AG04450 (cell line): ENCODE results near the gene LRRK1. TPM values are rescaled to one million over a fixed set of nuclear protein-coding genes. Genes with fewer than 3 reads are reported as not detected.

ENCODE experiments used
- CTCF ChIA-PET: fragments of 300-600, 350-600 bp; formaldehyde crosslinking; extraction: SDS; loops from one replicate; lab custom pipeline; 2022; ENCODE audit warnings: antibody characterized with exemption, inconsistent platforms; lab: Charles Lee
- POLR2A ChIA-PET: fragments of 350-600 bp; formaldehyde crosslinking; extraction: SDS; loops from one replicate; lab custom pipeline; 2021; ENCODE audit warnings: antibody characterized with exemption, inconsistent platforms; lab: Yijun Ruan, JAX
- DNase-seq: peaks from one replicate; pipeline ENCODE4 v3.0.0-alpha.2; 2011; ENCODE audit warnings: low read depth, low spot score
- H3K27ac ChIP-seq: one replicate; pipeline ENCODE4 v1.5.1; 2012; ENCODE audit warnings: low read depth, low read length, control low read depth
- H3K27me3 ChIP-seq: one replicate; pipeline ENCODE4 v1.6.0; 2012; ENCODE audit warnings: low read length; ENCODE audit not compliant: control insufficient read depth, insufficient read depth
- H3K4me3 ChIP-seq: 2 replicates; pipeline ENCODE4 v1.5.1; 2011; ENCODE audit warnings: mild to moderate bottlenecking, low read depth, low read length, control low read depth
- H3K9me3 ChIP-seq: 2 replicates; pipeline ENCODE4 v1.5.1; 2012; ENCODE audit warnings: low read length; ENCODE audit not compliant: control insufficient read depth, insufficient read depth
- polyA plus RNA-seq: library from polyadenylated mRNA; depleted of rRNA; stranded (reverse); fragments of >200 nt; gene quantifications from 2 replicates; pipeline ENCODE4 v1.2.3, GENCODE V29; 2011
- TF ChIP-seq, protein P1 (sequence below): IDR thresholded peaks from 2 replicates; pipeline ENCODE4 v1.5.1; 2011; ENCODE audit warnings: low read depth, low read length, control low read depth, inconsistent platforms

Gene LRRK1
- polyA plus RNA-seq, 1 experiment: 5.6 TPM

DNA sequence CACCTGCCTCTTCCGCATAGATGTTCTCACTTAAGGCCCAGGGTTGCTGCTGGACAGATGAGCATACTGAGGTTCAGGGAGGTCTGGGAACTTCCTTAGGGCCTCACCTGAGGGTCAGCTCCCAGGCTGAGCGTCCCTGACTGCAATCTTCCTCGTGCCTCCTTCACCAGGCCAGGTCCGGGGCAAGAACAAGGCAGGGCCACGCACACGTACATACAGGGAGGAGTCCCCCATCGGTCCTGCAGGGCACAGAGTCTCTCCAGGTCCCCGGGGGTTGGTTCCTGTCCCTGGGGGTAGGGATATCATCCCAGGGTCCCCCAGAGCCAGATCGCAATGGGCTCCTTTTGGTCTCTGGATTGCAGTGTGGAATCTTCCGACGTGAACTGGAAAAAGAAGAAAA, 130.1 kb downstream of the LRRK1 start:
- H3K9me3 ChIP-seq: no peaks in the 10 kb centered on the region; the same call in 1 of the 2 replicates
- no peaks in the 10 kb centered on the region for H3K27me3 ChIP-seq
- CTCF ChIA-PET: interaction anchor here (0.8 to 1.2 kb wide), 2 partner anchors 33 to 409 kb away, joined by 3 read pairs; no protein-coding TSS in a partner anchor
- DNase-seq: no peak
- TF ChIP-seq, protein P1, sequence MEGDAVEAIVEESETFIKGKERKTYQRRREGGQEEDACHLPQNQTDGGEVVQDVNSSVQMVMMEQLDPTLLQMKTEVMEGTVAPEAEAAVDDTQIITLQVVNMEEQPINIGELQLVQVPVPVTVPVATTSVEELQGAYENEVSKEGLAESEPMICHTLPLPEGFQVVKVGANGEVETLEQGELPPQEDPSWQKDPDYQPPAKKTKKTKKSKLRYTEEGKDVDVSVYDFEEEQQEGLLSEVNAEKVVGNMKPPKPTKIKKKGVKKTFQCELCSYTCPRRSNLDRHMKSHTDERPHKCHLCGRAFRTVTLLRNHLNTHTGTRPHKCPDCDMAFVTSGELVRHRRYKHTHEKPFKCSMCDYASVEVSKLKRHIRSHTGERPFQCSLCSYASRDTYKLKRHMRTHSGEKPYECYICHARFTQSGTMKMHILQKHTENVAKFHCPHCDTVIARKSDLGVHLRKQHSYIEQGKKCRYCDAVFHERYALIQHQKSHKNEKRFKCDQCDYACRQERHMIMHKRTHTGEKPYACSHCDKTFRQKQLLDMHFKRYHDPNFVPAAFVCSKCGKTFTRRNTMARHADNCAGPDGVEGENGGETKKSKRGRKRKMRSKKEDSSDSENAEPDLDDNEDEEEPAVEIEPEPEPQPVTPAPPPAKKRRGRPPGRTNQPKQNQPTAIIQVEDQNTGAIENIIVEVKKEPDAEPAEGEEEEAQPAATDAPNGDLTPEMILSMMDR: no peak
- no peak overlapping the region for H3K27ac ChIP-seq
- POLR2A ChIA-PET: interaction anchor here (0.9 kb wide), 1 partner anchor 18 kb away, joined by 3 read pairs; no protein-coding TSS in a partner anchor
- H3K4me3 ChIP-seq: no peak overlapping the region

DNA sequence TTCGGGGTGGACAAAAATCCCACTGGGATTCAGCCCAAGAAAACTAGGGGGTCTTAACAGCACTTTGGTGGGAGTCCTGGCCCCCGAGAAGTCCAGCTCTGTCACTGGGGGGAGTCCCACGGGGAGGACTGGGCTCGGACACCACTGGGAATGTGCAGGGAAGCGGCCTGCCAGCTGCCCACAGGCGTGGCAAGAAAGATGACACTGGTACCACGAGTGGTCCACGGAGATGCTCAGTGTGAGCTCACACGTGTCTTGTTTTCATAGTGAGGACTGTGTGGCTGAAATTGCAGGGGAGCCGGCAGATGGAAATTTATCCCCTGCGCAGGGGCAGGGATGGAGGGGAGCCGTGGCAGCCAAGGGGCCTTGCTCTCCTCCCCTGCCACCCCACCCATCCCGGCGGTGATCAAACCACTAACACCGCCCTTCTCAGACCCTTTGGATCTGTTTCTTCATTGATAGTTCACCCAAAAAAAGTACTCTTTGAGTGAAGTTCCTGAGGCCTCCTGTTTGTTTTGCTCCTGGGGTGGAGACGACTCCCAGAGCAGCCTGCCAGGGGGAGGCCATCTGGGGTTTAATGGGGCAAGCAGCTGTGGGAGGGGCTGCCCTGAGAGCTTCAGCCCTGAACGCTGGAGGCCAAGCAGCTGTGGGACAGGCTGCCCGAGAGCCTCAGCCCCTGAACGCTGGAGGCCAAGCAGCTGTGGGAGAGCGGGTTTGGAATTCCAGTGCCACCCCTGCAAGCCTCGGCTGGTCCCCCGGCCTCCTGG, 130.9 kb downstream of the LRRK1 start:
- no peak for DNase-seq
- CTCF ChIA-PET: no interaction called here
- Histone ChIP-seq H3K4me3 (no peak overlapping the region), H3K9me3 (no peaks in the 10 kb centered on the region; the same call in 1 of the 2 replicates), H3K27ac (no peak overlapping the region), H3K27me3 (no peaks in the 10 kb centered on the region)
- POLR2A ChIA-PET: no interaction called here
- TF ChIP-seq, protein P1: no peak

DNA sequence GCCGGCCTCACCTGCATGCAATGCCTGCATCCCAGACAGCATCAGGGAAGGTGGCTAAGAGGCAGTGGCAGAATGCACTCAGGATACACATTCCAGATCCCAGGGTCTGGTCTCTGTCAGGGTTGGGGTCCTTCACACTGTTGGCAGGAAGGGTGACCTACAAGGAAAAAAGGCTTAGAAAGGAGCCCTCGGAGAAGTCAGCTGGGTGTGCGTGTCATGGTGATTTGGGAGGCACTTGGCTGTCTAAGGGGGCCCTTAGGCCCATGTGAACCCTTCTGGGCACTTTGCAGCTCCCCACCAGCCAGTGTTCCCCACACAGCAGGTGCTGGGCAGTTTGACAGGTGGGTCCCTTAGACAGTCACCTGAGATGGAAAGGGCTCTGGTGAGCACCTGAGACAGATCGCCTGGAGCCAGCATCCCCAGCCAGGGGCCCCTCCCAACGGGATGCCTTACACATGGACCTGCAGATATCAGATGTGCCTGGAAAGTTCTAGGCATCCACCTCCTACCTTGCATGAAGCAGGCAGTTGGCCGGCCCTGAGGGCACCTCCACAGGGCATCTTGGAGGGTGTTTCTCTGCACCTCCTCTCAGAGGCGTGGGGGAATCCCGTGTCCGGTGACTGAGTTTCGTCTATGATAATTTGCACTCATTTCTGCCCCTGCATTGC, 131.6 kb downstream of the LRRK1 start:
- H3K4me3 ChIP-seq: no peak overlapping the region
- TF ChIP-seq, protein P1: no peak
- ChIA-PET CTCF (no interaction called here), POLR2A (no interaction called here)
- H3K9me3 ChIP-seq: no peaks in the 10 kb centered on the region; the same call in 1 of the 2 replicates
- no peaks in the 10 kb centered on the region for H3K27me3 ChIP-seq
- no peak for DNase-seq
- H3K27ac ChIP-seq: no peak overlapping the region

DNA sequence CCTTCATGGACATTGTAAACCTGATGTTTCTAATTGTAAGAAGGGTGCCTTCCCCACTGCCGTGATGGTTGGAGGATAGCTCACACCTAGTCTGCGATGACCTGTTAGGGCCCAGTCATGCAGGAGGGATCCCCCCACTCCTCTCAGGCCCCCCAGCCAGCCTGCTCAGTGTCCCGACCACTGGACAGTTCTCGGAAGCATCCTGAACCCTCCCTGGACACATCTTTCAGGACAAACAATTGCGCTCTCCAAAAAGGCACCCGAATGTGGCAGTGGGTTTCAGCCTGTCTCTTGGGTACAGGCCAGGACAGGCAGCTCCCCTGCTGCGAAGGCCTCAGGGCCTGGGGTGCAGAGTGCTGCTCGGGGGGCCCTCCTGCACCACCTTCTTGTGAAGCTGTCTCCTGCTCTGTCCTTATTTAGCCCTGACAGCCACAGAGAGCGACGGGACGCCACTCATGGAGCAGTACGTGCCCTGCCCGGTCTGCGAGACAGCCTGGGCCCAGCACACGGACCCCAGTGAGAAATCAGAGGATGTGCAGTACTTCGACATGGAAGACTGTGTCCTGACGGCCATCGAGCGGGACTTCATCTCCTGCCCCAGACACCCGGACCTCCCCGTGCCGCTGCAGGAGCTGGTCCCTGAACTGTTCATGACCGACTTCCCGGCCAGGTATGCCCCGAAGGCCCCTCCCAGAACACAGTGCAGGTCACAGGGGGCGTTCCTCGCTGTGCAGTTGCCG, 132.3 kb downstream of the LRRK1 start:
- Histone ChIP-seq H3K27me3 (no peaks in the 10 kb centered on the region), H3K27ac (no peak overlapping the region), H3K9me3 (no peaks in the 10 kb centered on the region; the same call in 1 of the 2 replicates), H3K4me3 (no peak overlapping the region)
- TF ChIP-seq, protein P1: no peak
- POLR2A ChIA-PET: no interaction called here
- CTCF ChIA-PET: no interaction called here
- no peak for DNase-seq
